Astrocyte (in vitro differentiated cells and primary cell): Measurements from ENCODE around the gene IFI27L1. TPM values are rescaled to one million over a fixed set of nuclear protein-coding genes. Genes with fewer than 3 reads are reported as not detected.

ENCODE experiments used
- DNase-seq: peaks from one replicate; pipeline ENCODE4 v3.0.0-alpha.2; 2010; ENCODE audit warnings: low read depth
- FAIRE-seq: peaks from 2 replicates; lab custom pipeline; 2011; peaks lifted over from hg19 to GRCh38; lab: Jason Lieb, UNC
- H2AFZ ChIP-seq: 2 replicates; pipeline ENCODE4 v1.6.0; 2012; ENCODE audit warnings: low read depth, low read length, inconsistent platforms
- H3K27ac ChIP-seq: 2 replicates; pipeline ENCODE4 v1.5.1; 2011; ENCODE audit warnings: low read depth, low read length, inconsistent platforms
- H3K27me3 ChIP-seq: 2 replicates; pipeline ENCODE4 v1.6.0; 2011; ENCODE audit warnings: low read length, inconsistent platforms; ENCODE audit not compliant: insufficient read depth
- H3K36me3 ChIP-seq: 2 replicates; pipeline ENCODE4 v1.5.1; 2011; ENCODE audit warnings: low read length, inconsistent platforms; ENCODE audit not compliant: insufficient read depth
- H3K4me1 ChIP-seq: 2 replicates; pipeline ENCODE4 v1.5.1; 2011; ENCODE audit warnings: low read length, inconsistent platforms; ENCODE audit not compliant: insufficient read depth
- H3K4me2 ChIP-seq: 2 replicates; pipeline ENCODE4 v1.6.0; 2012; ENCODE audit warnings: low read length, inconsistent platforms
- H3K4me3 ChIP-seq: 2 replicates; pipeline ENCODE4 v1.5.1; 2011; ENCODE audit warnings: low read depth, mild to moderate bottlenecking, low read length, inconsistent platforms; ENCODE audit not compliant: insufficient read depth
- H3K79me2 ChIP-seq: 2 replicates; pipeline ENCODE4 v1.6.0; 2012; ENCODE audit warnings: mild to moderate bottlenecking, low read length, inconsistent platforms; ENCODE audit not compliant: insufficient read depth
- H3K9ac ChIP-seq: 2 replicates; pipeline ENCODE4 v1.6.0; 2012; ENCODE audit warnings: mild to moderate bottlenecking, low read length, inconsistent platforms
- H3K9me3 ChIP-seq: 2 replicates; pipeline ENCODE4 v1.5.1; 2012; ENCODE audit warnings: low read depth, mild to moderate bottlenecking, low read length, inconsistent platforms; ENCODE audit not compliant: insufficient read depth
- H4K20me1 ChIP-seq: 2 replicates; pipeline ENCODE4 v1.6.0; 2012; ENCODE audit warnings: low read length, inconsistent platforms; ENCODE audit not compliant: insufficient read depth
- H3K27ac Mint-ChIP-seq: one replicate; pipeline ENCODE4 v1.8.0; 2021; ENCODE audit warnings: mild to moderate bottlenecking, mixed read lengths; ENCODE audit not compliant: unreplicated experiment
- H3K27me3 Mint-ChIP-seq: one replicate; pipeline ENCODE4 v1.8.0; 2021; ENCODE audit warnings: low read depth, mixed read lengths; ENCODE audit not compliant: unreplicated experiment
- H3K36me3 Mint-ChIP-seq: one replicate; pipeline ENCODE4 v1.8.0; 2021; ENCODE audit warnings: low read depth, mixed read lengths; ENCODE audit not compliant: unreplicated experiment
- H3K4me1 Mint-ChIP-seq: one replicate; pipeline ENCODE4 v1.8.0; 2021; ENCODE audit warnings: low read depth, mixed read lengths; ENCODE audit not compliant: unreplicated experiment
- H3K4me3 Mint-ChIP-seq: one replicate; pipeline ENCODE4 v1.8.0; 2021; ENCODE audit warnings: mild to moderate bottlenecking, moderate library complexity, mixed read lengths; ENCODE audit not compliant: unreplicated experiment
- H3K9me3 Mint-ChIP-seq: one replicate; pipeline ENCODE4 v1.8.0; 2021; ENCODE audit warnings: mild to moderate bottlenecking, mixed read lengths; ENCODE audit not compliant: unreplicated experiment
- EZH2 ChIP-seq: IDR thresholded peaks from 2 replicates; pipeline ENCODE4 v1.6.1; 2012; ENCODE audit warnings: mild to moderate bottlenecking, low read length, inconsistent platforms; ENCODE audit not compliant: insufficient read depth
- total RNA-seq: library from RNA; stranded (reverse); gene quantifications from 2 replicates; pipeline ENCODE4 v1.2.1, GENCODE V29; 2021
- TF ChIP-seq, protein P1 (sequence below): IDR thresholded peaks from 2 replicates; pipeline ENCODE4 v1.5.1; 2011; ENCODE audit warnings: low read depth, mild to moderate bottlenecking, inconsistent platforms, low read length, moderate library complexity; ENCODE audit not compliant: insufficient read depth

The IFI27L1 gene
- total RNA-seq, 1 donor from 2014 or later = 28.4 TPM

DNA sequence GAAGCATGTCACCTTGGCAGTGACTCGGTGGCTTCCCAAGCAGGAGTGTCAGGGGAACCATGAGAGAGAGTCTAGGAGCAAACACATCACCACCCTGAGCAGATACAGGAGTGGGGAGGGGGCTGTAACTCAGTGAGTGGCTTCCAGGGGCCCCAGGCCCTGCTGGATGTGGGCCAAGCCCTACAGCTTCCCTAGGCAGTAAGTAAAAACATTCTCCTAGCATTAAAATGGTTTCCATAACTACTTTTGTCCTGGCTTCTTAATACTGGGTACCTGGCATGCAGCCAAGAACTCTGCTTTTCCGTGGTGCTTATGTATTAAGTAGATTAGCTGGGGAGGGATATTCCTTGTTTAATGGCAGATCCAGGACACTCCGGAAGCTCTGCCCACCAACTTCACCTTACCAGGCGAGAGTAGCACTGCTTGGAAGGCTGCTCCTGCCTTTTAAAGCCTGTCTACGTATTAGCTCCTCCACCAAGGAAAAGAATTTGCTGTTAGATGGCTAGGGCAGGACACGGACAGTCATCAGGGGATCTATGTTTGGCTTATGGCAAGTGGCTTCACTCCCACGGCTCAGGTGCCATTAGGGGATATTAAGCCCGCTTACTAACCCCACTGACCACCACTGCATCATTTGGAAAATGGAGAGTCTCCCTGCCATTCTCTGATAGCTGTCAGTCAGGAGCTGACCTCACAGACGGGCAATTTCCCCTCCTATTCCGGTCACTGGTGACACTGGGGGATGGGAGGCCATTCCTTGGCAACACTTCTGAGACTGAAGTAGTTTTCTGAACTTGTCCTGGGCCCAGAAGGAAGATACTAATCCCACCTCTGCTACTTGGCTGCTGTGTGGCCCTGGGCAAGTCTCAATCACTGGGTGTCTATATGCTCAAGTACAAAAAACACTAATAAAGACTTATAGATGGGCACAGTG, 32.2 kb upstream of the IFI27L1 start:
- H3K9ac ChIP-seq = no peak overlapping the region
- FAIRE-seq (no peak), DNase-seq (no peak)
- Mint-ChIP-seq H3K27ac (no peak overlapping the region), H3K4me1 (peaks cover 8% of the 10 kb centered on the region), H3K27me3 (no peaks in the 10 kb centered on the region), H3K4me3 (no peak overlapping the region), H3K36me3 (peaks cover 31% of the 10 kb centered on the region), H3K9me3 (no peaks in the 10 kb centered on the region)
- H3K4me2 ChIP-seq = no peak overlapping the region
- H2AFZ ChIP-seq = no peak overlapping the region
- H3K4me3 ChIP-seq = no peak overlapping the region
- H3K9me3 ChIP-seq = no peaks in the 10 kb centered on the region
- H3K36me3 ChIP-seq = peaks cover 51% of the 10 kb centered on the region
- no peaks in the 10 kb centered on the region for H3K27me3 ChIP-seq
- H3K4me1 ChIP-seq = no peaks in the 10 kb centered on the region
- no peak for TF ChIP-seq EZH2
- TF ChIP-seq, protein P1, sequence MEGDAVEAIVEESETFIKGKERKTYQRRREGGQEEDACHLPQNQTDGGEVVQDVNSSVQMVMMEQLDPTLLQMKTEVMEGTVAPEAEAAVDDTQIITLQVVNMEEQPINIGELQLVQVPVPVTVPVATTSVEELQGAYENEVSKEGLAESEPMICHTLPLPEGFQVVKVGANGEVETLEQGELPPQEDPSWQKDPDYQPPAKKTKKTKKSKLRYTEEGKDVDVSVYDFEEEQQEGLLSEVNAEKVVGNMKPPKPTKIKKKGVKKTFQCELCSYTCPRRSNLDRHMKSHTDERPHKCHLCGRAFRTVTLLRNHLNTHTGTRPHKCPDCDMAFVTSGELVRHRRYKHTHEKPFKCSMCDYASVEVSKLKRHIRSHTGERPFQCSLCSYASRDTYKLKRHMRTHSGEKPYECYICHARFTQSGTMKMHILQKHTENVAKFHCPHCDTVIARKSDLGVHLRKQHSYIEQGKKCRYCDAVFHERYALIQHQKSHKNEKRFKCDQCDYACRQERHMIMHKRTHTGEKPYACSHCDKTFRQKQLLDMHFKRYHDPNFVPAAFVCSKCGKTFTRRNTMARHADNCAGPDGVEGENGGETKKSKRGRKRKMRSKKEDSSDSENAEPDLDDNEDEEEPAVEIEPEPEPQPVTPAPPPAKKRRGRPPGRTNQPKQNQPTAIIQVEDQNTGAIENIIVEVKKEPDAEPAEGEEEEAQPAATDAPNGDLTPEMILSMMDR = no peak
- no peaks in the 10 kb centered on the region for H3K79me2 ChIP-seq
- no peak overlapping the region for H3K27ac ChIP-seq
- H4K20me1 ChIP-seq = peaks cover 43% of the 10 kb centered on the region

DNA sequence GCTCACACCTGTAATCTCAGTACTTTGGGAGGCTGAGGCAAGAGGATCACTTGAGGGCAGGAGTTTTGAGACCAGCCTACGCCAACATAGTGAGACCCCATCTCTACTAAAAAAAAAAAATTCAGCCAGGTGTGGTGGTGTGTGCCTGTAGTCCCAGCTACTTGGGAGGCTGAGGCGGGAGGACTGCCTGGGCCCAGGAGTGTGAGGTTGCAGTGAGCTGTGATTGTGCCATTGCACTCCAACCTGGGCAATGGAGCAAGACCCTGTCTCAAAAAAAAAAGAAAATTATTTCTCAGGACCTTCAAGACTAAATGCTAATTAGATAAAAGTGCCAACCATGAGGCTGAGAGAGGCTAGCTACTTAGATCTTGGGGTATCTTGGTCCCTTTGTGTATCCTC, 31.5 kb upstream of the IFI27L1 start:
- H3K27ac Mint-ChIP-seq = no peak overlapping the region
- peaks cover 38% of the 10 kb centered on the region for H3K36me3 Mint-ChIP-seq
- Histone ChIP-seq H4K20me1 (peaks cover 46% of the 10 kb centered on the region), H2AFZ (no peak overlapping the region), H3K4me2 (no peak overlapping the region), H3K4me1 (no peaks in the 10 kb centered on the region), H3K27ac (no peak overlapping the region), H3K36me3 (peaks cover 57% of the 10 kb centered on the region), H3K9me3 (no peaks in the 10 kb centered on the region), H3K27me3 (no peaks in the 10 kb centered on the region), H3K4me3 (no peak overlapping the region), H3K9ac (no peak overlapping the region), H3K79me2 (no peaks in the 10 kb centered on the region)
- TF ChIP-seq, protein P1 = no peak
- TF ChIP-seq EZH2 = no peak
- DNase-seq (no peak), FAIRE-seq (no peak)
- no peaks in the 10 kb centered on the region for H3K9me3 Mint-ChIP-seq
- H3K27me3 Mint-ChIP-seq = no peaks in the 10 kb centered on the region
- H3K4me1 Mint-ChIP-seq = peaks cover 8% of the 10 kb centered on the region
- H3K4me3 Mint-ChIP-seq = no peak overlapping the region
